H1 (cell line): Measurements from ENCODE around the gene MT1X. TPM values are rescaled to one million over a fixed set of nuclear protein-coding genes. Genes with fewer than 3 reads are reported as not detected.

Experiments used
- CTCF ChIA-PET: fragments of 300-600 bp; sonication (Branson Sonifier 250); formaldehyde crosslinking; loops from one replicate; lab custom pipeline; 2021; ENCODE audit not compliant: partially characterized antibody; lab: Charles Lee
- POLR2A ChIA-PET: fragments of 300-600 bp; sonication (Branson Sonifier 250); formaldehyde crosslinking; loops from one replicate; lab custom pipeline; 2021; ENCODE audit warnings: inconsistent platforms; ENCODE audit not compliant: partially characterized antibody; lab: Charles Lee
- DNase-seq, 2 experiments: peaks; one replicate each; pipeline versions ENCODE4 v3.0.0 to v3.0.0-alpha.2; 2010 to 2022; ENCODE audit warnings: low spot score in 2 of 2, low read depth in 1 of 2, mixed read lengths in 1 of 2
- FAIRE-seq: peaks from 2 replicates; lab custom pipeline; 2011; peaks lifted over from hg19 to GRCh38; lab: Jason Lieb, UNC
- H2AFZ ChIP-seq: 2 replicates; pipeline ENCODE4 v1.8.1; 2012; ENCODE audit warnings: low read length, inconsistent platforms
- H2AK5ac ChIP-seq: 2 replicates; pipeline ENCODE4 v1.6.1; 2013; ENCODE audit warnings: low read depth, low read length
- H2BK120ac ChIP-seq: replicated peaks from 2 replicates; pipeline ENCODE3; 2013; ENCODE audit warnings: low read depth, low read length, inconsistent platforms
- H2BK12ac ChIP-seq: 2 replicates; pipeline ENCODE4 v1.6.1; 2013; ENCODE audit warnings: low read depth, low read length
- H2BK15ac ChIP-seq: 2 replicates; pipeline ENCODE4 v1.6.1; 2013; ENCODE audit warnings: low read length
- H2BK20ac ChIP-seq: 2 replicates; pipeline ENCODE4 v1.6.1; 2013; ENCODE audit warnings: low read length
- H2BK5ac ChIP-seq: 2 replicates; pipeline ENCODE4 v1.6.1; 2013; ENCODE audit warnings: low read depth, low read length
- H3K14ac ChIP-seq: 2 replicates; pipeline ENCODE4 v1.6.1; 2013; ENCODE audit warnings: inconsistent platforms; ENCODE audit not compliant: insufficient read length
- H3K18ac ChIP-seq: 2 replicates; pipeline ENCODE4 v1.6.1; 2013; ENCODE audit warnings: low read length; ENCODE audit errors: extremely low read depth
- H3K23ac ChIP-seq: 2 replicates; pipeline ENCODE4 v1.6.1; 2013; ENCODE audit warnings: inconsistent platforms; ENCODE audit not compliant: insufficient read length
- H3K23me2 ChIP-seq: 2 replicates; pipeline ENCODE4 v1.6.1; 2013; ENCODE audit warnings: low read depth, low read length
- H3K27ac ChIP-seq: 2 replicates; pipeline ENCODE4 v1.6.1; 2011; ENCODE audit warnings: low read depth, low read length, inconsistent platforms
- H3K27me3 ChIP-seq, 4 experiments: replicated peaks in 1 of 4; 1 replicate in 1 of 4; 2 replicates in 3 of 4; pipeline versions ENCODE4 v1.6.1 to v1.8.1; 2011 to 2013; ENCODE audit warnings: low read length in 3 of 4, mild to moderate bottlenecking in 3 of 4, inconsistent platforms in 2 of 4, mixed read lengths in 2 of 4, moderate library complexity in 1 of 4; ENCODE audit not compliant: control insufficient read depth in 3 of 4, insufficient read depth in 3 of 4; ENCODE audit errors: extremely low read depth in 1 of 4
- H3K36me3 ChIP-seq, 4 experiments: 2 replicates each; pipeline versions ENCODE4 v1.6.1 to v1.8.1; 2011 to 2013; ENCODE audit warnings: mild to moderate bottlenecking in 4 of 4, low read length in 3 of 4, moderate library complexity in 2 of 4, control low read depth in 1 of 4, inconsistent platforms in 1 of 4; ENCODE audit not compliant: insufficient read depth in 4 of 4, control insufficient read depth in 2 of 4
- H3K4ac ChIP-seq: replicated peaks from 2 replicates; pipeline ENCODE3; 2013; ENCODE audit warnings: low read length, low read depth, mixed read lengths, inconsistent platforms; ENCODE audit not compliant: insufficient read length
- H3K4me1 ChIP-seq, 4 experiments: replicated peaks in 1 of 4; 1 replicate in 1 of 4; 2 replicates in 3 of 4; pipeline versions ENCODE4 v1.6.1 to v1.8.1; 2011 to 2013; ENCODE audit warnings: low read length in 3 of 4, inconsistent platforms in 2 of 4, mixed read lengths in 1 of 4; ENCODE audit not compliant: insufficient read depth in 4 of 4, control insufficient read depth in 3 of 4
- H3K4me2 ChIP-seq, 2 experiments: 2 replicates each; pipeline versions ENCODE4 v1.6.1 to v1.8.1; 2011 to 2013; ENCODE audit warnings: low read depth in 2 of 2, low read length in 2 of 2, control low read depth in 1 of 2, inconsistent platforms in 1 of 2, mild to moderate bottlenecking in 1 of 2; ENCODE audit not compliant: insufficient read depth in 1 of 2
- H3K4me3 ChIP-seq, 4 experiments: fragments of 200-600, 300-600 bp in 1 of 4; sonication (generic), shearing (Covaris generic), sonication (Bioruptor Twin) in 1 of 4; 2 replicates each; pipeline versions ENCODE4 v1.5.1 to v1.8.1; 2011 to 2016; ENCODE audit warnings: low read length in 4 of 4, low read depth in 3 of 4, control low read depth in 2 of 4, inconsistent platforms in 2 of 4, mild to moderate bottlenecking in 2 of 4, mixed read lengths in 1 of 4, moderate library complexity in 1 of 4; ENCODE audit not compliant: insufficient read depth in 2 of 4; ENCODE audit errors: extremely low read depth in 1 of 4
- H3K56ac ChIP-seq: replicated peaks from 2 replicates; pipeline ENCODE3; 2013; ENCODE audit warnings: low read depth, mild to moderate bottlenecking, mixed read lengths, low read length, inconsistent platforms; ENCODE audit not compliant: insufficient read length
- H3K79me1 ChIP-seq: 2 replicates; pipeline ENCODE4 v1.6.1; 2013; ENCODE audit warnings: low read depth, low read length, control low read depth
- H3K79me2 ChIP-seq, 2 experiments: 2 replicates each; pipeline versions ENCODE4 v1.6.1 to v1.8.1; 2012 to 2013; ENCODE audit warnings: low read length in 2 of 2, mild to moderate bottlenecking in 2 of 2, inconsistent platforms in 1 of 2; ENCODE audit not compliant: insufficient read depth in 2 of 2, control insufficient read depth in 1 of 2
- H3K9ac ChIP-seq, 4 experiments: replicated peaks in 1 of 4; 1 replicate in 1 of 4; 2 replicates in 3 of 4; pipeline versions ENCODE4 v1.6.1 to v1.8.1; 2011 to 2013; ENCODE audit warnings: low read depth in 3 of 4, low read length in 3 of 4, control low read depth in 2 of 4, mild to moderate bottlenecking in 2 of 4, moderate library complexity in 2 of 4, inconsistent platforms in 1 of 4; ENCODE audit errors: extremely low read depth in 1 of 4
- H3K9me3 ChIP-seq, 2 experiments: 2 replicates each; pipeline versions ENCODE4 v1.6.1 to v1.8.1; 2012 to 2013; ENCODE audit warnings: mild to moderate bottlenecking in 2 of 2, moderate library complexity in 2 of 2, control low read depth in 1 of 2, inconsistent platforms in 1 of 2, low read depth in 1 of 2, low read length in 1 of 2, mixed read lengths in 1 of 2; ENCODE audit not compliant: insufficient read depth in 2 of 2
- H4K20me1 ChIP-seq, 2 experiments: replicated peaks in 1 of 2; 2 replicates each; pipeline versions ENCODE3 to v1.8.1; 2011 to 2013; ENCODE audit warnings: inconsistent platforms in 2 of 2, low read length in 2 of 2, mild to moderate bottlenecking in 1 of 2; ENCODE audit not compliant: insufficient read depth in 2 of 2, control insufficient read depth in 1 of 2
- H4K5ac ChIP-seq: 2 replicates; pipeline ENCODE4 v1.6.1; 2013; ENCODE audit warnings: low read length, low read depth, mixed read lengths, inconsistent platforms; ENCODE audit not compliant: insufficient read length
- H4K8ac ChIP-seq: 2 replicates; pipeline ENCODE4 v1.8.0; 2013; ENCODE audit warnings: mild to moderate bottlenecking, moderate library complexity, low read length, inconsistent platforms; ENCODE audit not compliant: insufficient read depth; ENCODE audit errors: extremely low read depth
- H4K91ac ChIP-seq: replicated peaks from 2 replicates; pipeline ENCODE3; 2013; ENCODE audit warnings: low read length, mixed read lengths, inconsistent platforms; ENCODE audit not compliant: insufficient read length
- CHD1 ChIP-seq: IDR thresholded peaks from 2 replicates; pipeline ENCODE4 v1.6.1; 2012; ENCODE audit warnings: low read depth, low read length, improper control_type of control experiment
- CHD2 ChIP-seq: IDR thresholded peaks from 2 replicates; pipeline ENCODE4 v1.6.1; 2012; ENCODE audit warnings: low read length, improper control_type of control experiment
- EGR1 ChIP-seq: IDR thresholded peaks from 2 replicates; pipeline ENCODE4 v1.6.1; 2011; ENCODE audit warnings: low read depth, low read length, borderline replicate concordance
- FOSL1 ChIP-seq: IDR thresholded peaks from 2 replicates; pipeline ENCODE4 v1.6.1; 2011; ENCODE audit warnings: mild to moderate bottlenecking, low read depth, low read length, moderate library complexity; ENCODE audit not compliant: insufficient read depth
- HDAC2 ChIP-seq, 2 experiments: fragments of 300-600 bp in 1 of 2; sonication (generic) in 1 of 2; IDR thresholded peaks; 2 replicates each; pipeline ENCODE4 v1.6.1; 2011 to 2012; ENCODE audit warnings: low read depth in 2 of 2, low read length in 2 of 2, mild to moderate bottlenecking in 2 of 2, moderate library complexity in 2 of 2, borderline replicate concordance in 1 of 2, inconsistent platforms in 1 of 2
- JUN ChIP-seq: IDR thresholded peaks from 2 replicates; pipeline ENCODE4 v1.6.1; 2011; ENCODE audit warnings: low read depth, mild to moderate bottlenecking, improper control_type of control experiment, low read length
- NANOG ChIP-seq: IDR thresholded peaks from 2 replicates; pipeline ENCODE4 v1.6.1; 2011; ENCODE audit warnings: low read length, low read depth, mild to moderate bottlenecking, inconsistent platforms; ENCODE audit not compliant: insufficient read depth, poor library complexity, severe bottlenecking
- PHF8 ChIP-seq: fragments of 200-600 bp; sonication (generic); conservative IDR thresholded peaks from 2 replicates; pipeline ENCODE4 v1.7.1; 2012; ENCODE audit warnings: low read depth, mild to moderate bottlenecking, inconsistent platforms, low read length, moderate library complexity
- POLR2AphosphoS5 ChIP-seq: IDR thresholded peaks from 2 replicates; pipeline ENCODE4 v1.6.1; 2011; ENCODE audit warnings: low read depth, low read length
- SIN3A ChIP-seq, 2 experiments: IDR thresholded peaks in 1 of 2; conservative IDR thresholded peaks in 1 of 2; 2 replicates each; pipeline ENCODE4 v1.6.1; 2011 to 2012; ENCODE audit warnings: low read length in 2 of 2, improper control_type of control experiment in 1 of 2, low read depth in 1 of 2, mild to moderate bottlenecking in 1 of 2
- SIRT6 ChIP-seq: IDR thresholded peaks from one replicate; pipeline ENCODE4 v1.7.1; 2012; ENCODE audit warnings: low read length, inconsistent platforms
- SIX5 ChIP-seq: IDR thresholded peaks from 2 replicates; pipeline ENCODE4 v1.6.1; 2011; ENCODE audit warnings: mild to moderate bottlenecking, low read depth, low read length
- SRF ChIP-seq: IDR thresholded peaks from 2 replicates; pipeline ENCODE4 v1.6.1; 2011; ENCODE audit warnings: mild to moderate bottlenecking, low read depth, low read length, moderate library complexity
- SUZ12 ChIP-seq: fragments of 200-600 bp; sonication (generic); IDR thresholded peaks from 2 replicates; pipeline ENCODE4 v1.6.1; 2012; ENCODE audit warnings: mild to moderate bottlenecking, inconsistent platforms, low read length, moderate library complexity, mixed read lengths
- WGBS, 2 experiments: shearing (Covaris generic) in 1 of 2; methylation state at CpG; one replicate each; pipeline versions ENCODE4 v1.1.6 to v1.1.7; 2013 to 2015; ENCODE audit warnings: low lambda C conversion rate in 2 of 2, mixed read lengths in 2 of 2, inconsistent platforms in 1 of 2, low coverage in 1 of 2, missing lambda C conversion rate in 1 of 2; ENCODE audit not compliant: insufficient replicate concordance in 2 of 2, insufficient coverage in 1 of 2, insufficient read length in 1 of 2; ENCODE audit errors: extremely low coverage in 1 of 2, missing lambda C conversion rate in 1 of 2; 5-methylcytosine and 5-hydroxymethylcytosine counted together
- polyA plus RNA-seq, 7 experiments: library from polyadenylated mRNA; depleted of rRNA in 3 of 7; stranded (reverse) in 5 of 7; unstranded in 2 of 7; fragments of >200 nt in 5 of 7; fragments of 200-250 nt in 2 of 7; gene quantifications; 1 replicate in 5 of 7; 2 replicates in 1 of 7; 4 replicates in 1 of 7; pipeline versions ENCODE4 v1.2.1 to v1.2.3, GENCODE V29; 2011 to 2013; ENCODE audit warnings: missing spikeins in 2 of 7, mixed read lengths in 2 of 7
- total RNA-seq: library from RNA; stranded (reverse); fragmentation: NEBNext Ultra II Directional; extraction: Animal tissue kit (Norgen Biotek cat#: 25700); gene quantifications from 2 replicates; pipeline ENCODE4 v1.2.1, GENCODE V29; 2021

The MT1X gene
- total and polyA plus RNA-seq, 2 of the 8 experiments (the other 6 are each of a cell fraction or from before 2014, with no cell fraction given), result 52.4 to 1,060 TPM

- H2BK20ac ChIP-seq, result no peak overlapping the region
- no peak overlapping the region for H2BK5ac ChIP-seq
- no peak overlapping the region for H4K5ac ChIP-seq
- no peak overlapping the region for H3K4me3 ChIP-seq
- peaks cover under 1 to 12% of the 10 kb centered on the region in 2 experiments; a peak in 3 of 4 replicates for H3K79me2 ChIP-seq
- H3K4ac ChIP-seq, result no peak overlapping the region
- DNase-seq (no peak), FAIRE-seq (no peak)
- no peak overlapping the region for H2AFZ ChIP-seq
- no peak overlapping the region for H3K9ac ChIP-seq
- CTCF ChIA-PET, result interaction anchor here (1.1 to 1.2 kb wide), 2 partner anchors 24 to 67 kb away, joined by 3 read pairs; no protein-coding TSS in a partner anchor
- no peak overlapping the region for H2AK5ac ChIP-seq
- H3K18ac ChIP-seq, result no peak overlapping the region
- H3K23me2 ChIP-seq, result peaks cover 12% of the 10 kb centered on the region
- no peaks in the 10 kb centered on the region; the same call in 1 of the 2 replicates for H3K79me1 ChIP-seq
- H3K36me3 ChIP-seq, result no peaks in the 10 kb centered on the region
- no peak overlapping the region for H3K14ac ChIP-seq
- no peak overlapping the region for H3K23ac ChIP-seq
- H2BK12ac ChIP-seq, result no peak overlapping the region
- H3K27me3 ChIP-seq, result no peaks in the 10 kb centered on the region
- 83% methylated on average over 2 of the region's 2 CpGs; no CpG with 5 or more reads in 1 of the 2 experiments for WGBS, 2 experiments
- H4K8ac ChIP-seq, result no peak overlapping the region
- no peak overlapping the region for H2BK120ac ChIP-seq
- H4K91ac ChIP-seq, result no peak overlapping the region
- H3K56ac ChIP-seq, result no peak overlapping the region
- no peak overlapping the region for H3K4me2 ChIP-seq
- H4K20me1 ChIP-seq, result no peaks in the 10 kb centered on the region
- H2BK15ac ChIP-seq, result no peak overlapping the region
- TF ChIP-seq SIN3A (conservative IDR thresholded peaks at IDR 0.05 in 1 of 2, IDR thresholded peaks at IDR 0.05 in 1 of 2; ENCODE audit: low read depth in 1 of 2, low read length in 2 of 2) (no peak), EGR1 (no peak), CHD1 (no peak), PHF8 (no peak), JUN (no peak), NANOG (no peak), SIX5 (no peak), CHD2 (no peak), POLR2AphosphoS5 (no peak), FOSL1 (no peak), HDAC2 (IDR thresholded peaks at IDR 0.05; ENCODE audit: borderline replicate concordance in 1 of 2, low read depth in 2 of 2, low read length in 2 of 2) (no peak), SIRT6 (no peak), SUZ12 (no peak), SRF (no peak)
- POLR2A ChIA-PET, result interaction anchor here (1.2 kb wide), 1 partner anchor 24 kb away, joined by 3 read pairs; no protein-coding TSS in a partner anchor
- H3K4me1 ChIP-seq, result peaks cover 0 to 3% (median 2%) of the 10 kb centered on the region in 4 experiments; a peak in 2 of 7 replicates
- no peaks in the 10 kb centered on the region for H3K9me3 ChIP-seq
- H3K27ac ChIP-seq, result no peak overlapping the region
Measured at GRCh38 chr16:56726283-56726682, 44.0 kb downstream of the MT1X start.
